Measurements from ENCODE around the gene PTH1R.

DNA sequence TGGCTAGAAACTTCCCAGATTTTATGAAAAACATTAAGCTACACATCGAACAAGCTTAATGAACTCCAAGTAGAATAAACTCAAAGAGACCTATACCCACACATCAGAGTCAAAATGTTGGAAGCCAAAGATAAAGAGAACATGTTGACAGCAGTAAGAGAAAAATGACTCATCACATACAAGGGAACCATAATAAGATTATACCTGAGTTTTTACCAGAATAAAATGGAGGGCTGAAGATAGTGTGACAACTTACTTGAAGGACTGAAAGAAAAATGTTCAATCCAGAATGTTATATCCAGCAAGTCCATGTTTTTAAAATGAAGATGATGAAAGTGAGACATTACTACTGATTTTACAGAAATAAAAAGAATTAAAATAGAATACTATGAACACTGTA, 37.0 kb upstream of the PTH1R start:
- TF ChIP-seq, protein P1, sequence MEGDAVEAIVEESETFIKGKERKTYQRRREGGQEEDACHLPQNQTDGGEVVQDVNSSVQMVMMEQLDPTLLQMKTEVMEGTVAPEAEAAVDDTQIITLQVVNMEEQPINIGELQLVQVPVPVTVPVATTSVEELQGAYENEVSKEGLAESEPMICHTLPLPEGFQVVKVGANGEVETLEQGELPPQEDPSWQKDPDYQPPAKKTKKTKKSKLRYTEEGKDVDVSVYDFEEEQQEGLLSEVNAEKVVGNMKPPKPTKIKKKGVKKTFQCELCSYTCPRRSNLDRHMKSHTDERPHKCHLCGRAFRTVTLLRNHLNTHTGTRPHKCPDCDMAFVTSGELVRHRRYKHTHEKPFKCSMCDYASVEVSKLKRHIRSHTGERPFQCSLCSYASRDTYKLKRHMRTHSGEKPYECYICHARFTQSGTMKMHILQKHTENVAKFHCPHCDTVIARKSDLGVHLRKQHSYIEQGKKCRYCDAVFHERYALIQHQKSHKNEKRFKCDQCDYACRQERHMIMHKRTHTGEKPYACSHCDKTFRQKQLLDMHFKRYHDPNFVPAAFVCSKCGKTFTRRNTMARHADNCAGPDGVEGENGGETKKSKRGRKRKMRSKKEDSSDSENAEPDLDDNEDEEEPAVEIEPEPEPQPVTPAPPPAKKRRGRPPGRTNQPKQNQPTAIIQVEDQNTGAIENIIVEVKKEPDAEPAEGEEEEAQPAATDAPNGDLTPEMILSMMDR (IDR thresholded peaks at IDR 0.05 in 2 of 3, conservative IDR thresholded peaks at IDR 0.05 in 1 of 3; ENCODE audit: borderline replicate concordance in 1 of 3, insufficient read depth in 1 of 3, low read depth in 2 of 3, low read length in 2 of 3): no peak
- TF ChIP-seq POLR2A (IDR thresholded peaks at IDR 0.05; ENCODE audit: borderline replicate concordance, extremely low read depth, insufficient read depth, insufficient read length) (no peak), POLR2AphosphoS5 (IDR thresholded peaks at IDR 0.05; ENCODE audit: low read depth, low read length) (no peak), SIN3A (IDR thresholded peaks at IDR 0.05; ENCODE audit: low read depth) (no peak), RAD21 (IDR thresholded peaks at IDR 0.05; ENCODE audit: low read depth) (no peak), EZH2phosphoT487 (IDR thresholded peaks at IDR 0.05; ENCODE audit: borderline replicate concordance) (no peak), FOSL1 (IDR thresholded peaks at IDR 0.05; ENCODE audit: low read depth) (no peak), SP1 (IDR thresholded peaks at IDR 0.05; ENCODE audit: low read depth) (no peak)

All from HCT116 (cell line).